Stimulated activated memory B cell treated with anti-CD40 and anti-IgM and Interleukin-4, amounts not matched to agents 10 μg/mL and 1 μg/mL and 100 μg/mL, for 72 hours (primary cell): ENCODE results near the gene KCNA1.
"Not testable (repeated sequence)": the region's sequence is repeated elsewhere in the genome, so short reads cannot be mapped to it uniquely, and the experiment has no call there.

Source experiments
- ATAC-seq: fragments of 150-1000 bp; cut with Tn5 transposase; 2 replicates; pipeline ENCODE4 v1.10.0; 2021
- H3K27ac Mint-ChIP-seq: one replicate; pipeline ENCODE4 v1.8.0; 2022; ENCODE audit warnings: mild to moderate bottlenecking, mixed read lengths
- H3K27me3 Mint-ChIP-seq: one replicate; pipeline ENCODE4 v1.8.0; 2022; ENCODE audit warnings: mixed read lengths
- H3K36me3 Mint-ChIP-seq: one replicate; pipeline ENCODE4 v1.8.0; 2022; ENCODE audit warnings: mixed read lengths
- H3K4me1 Mint-ChIP-seq: one replicate; pipeline ENCODE4 v1.8.0; 2022; ENCODE audit warnings: mixed read lengths
- H3K4me3 Mint-ChIP-seq: one replicate; pipeline ENCODE4 v1.8.0; 2022; ENCODE audit warnings: mild to moderate bottlenecking, moderate library complexity, mixed read lengths
- H3K9me3 Mint-ChIP-seq: one replicate; pipeline ENCODE4 v1.8.0; 2022; ENCODE audit warnings: mixed read lengths

KCNA1 gene

DNA sequence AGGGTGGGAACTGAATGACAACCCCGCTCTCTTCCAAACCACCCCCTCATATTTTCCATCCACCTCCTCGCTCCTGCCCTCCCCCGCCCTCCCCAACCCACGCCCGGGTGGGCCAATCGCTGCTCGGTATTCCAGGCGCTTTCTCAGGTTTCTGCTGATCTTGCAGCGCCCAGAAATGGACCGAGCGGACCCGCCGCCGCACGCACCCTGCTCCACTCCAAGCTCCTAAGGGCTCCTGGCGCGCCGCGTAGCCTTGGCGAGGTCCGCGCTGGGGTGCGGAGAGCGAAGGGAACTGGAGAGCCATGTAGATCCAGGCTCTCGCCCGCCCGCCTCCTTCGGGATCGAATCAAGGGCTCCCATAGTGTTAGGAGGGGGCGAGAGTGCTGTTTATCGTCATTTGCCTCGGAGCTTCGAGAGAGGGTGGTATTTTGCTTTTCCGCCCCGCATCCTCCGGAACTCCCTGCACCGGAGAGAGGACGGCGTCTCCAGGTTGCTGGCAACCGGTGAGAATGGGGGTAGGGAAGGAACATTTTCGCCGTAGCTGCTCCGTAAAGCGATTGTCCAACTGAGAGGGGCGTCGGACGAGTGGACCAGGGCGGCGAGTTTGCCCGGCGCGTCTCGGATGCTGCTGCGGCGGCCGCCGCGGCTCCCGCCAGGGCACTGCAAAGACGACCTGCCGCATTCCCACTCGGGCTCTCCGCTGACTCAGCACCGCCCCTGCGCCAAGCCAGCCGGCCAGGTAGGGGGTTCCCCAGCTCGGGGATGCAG lies at the start of gene KCNA1:
Gene KCNA1, plus strand, starts transcription at position 172 of the 768 bp plus-strand sequence. CDS start 1,474 bp downstream, outside the sequence.
- Mint-ChIP-seq H3K27me3 (peaks cover 26% of the 10 kb centered on the region), H3K4me1 (peaks cover 19% of the 10 kb centered on the region), H3K4me3 (peak within 1 kb of the TSS; percentile 76), H3K27ac (no peak within 1 kb of the TSS), H3K36me3 (peaks cover 5% of the 10 kb centered on the region), H3K9me3 (peaks cover 3% of the 10 kb centered on the region)
- no peak for ATAC-seq

DNA sequence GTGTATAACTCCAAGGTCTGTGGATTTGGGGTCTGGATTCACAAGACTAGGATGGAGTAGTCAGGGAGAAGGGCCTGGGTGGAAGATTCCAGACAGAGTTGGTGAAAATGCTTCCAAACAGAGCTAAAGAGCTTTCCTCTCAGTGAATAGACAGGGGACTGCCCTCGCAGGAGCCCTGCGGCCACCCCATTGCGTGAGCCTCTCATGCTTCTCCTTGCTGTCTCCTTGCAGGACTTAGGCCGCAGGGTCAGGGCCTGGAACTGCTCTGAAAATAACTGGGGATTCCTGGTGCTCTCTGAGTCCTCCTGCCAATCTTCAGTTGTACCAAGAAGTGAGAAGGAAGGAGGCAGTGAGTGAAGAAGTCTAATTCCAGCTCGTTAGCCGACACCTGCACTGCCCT lies 49.0 kb upstream of the KCNA1 start:
- no peaks in the 10 kb centered on the region for H3K36me3 Mint-ChIP-seq
- no peak for ATAC-seq
- peaks cover 47% of the 10 kb centered on the region for H3K27me3 Mint-ChIP-seq
- H3K4me1 Mint-ChIP-seq: peaks cover 21% of the 10 kb centered on the region
- no peak overlapping the region for H3K4me3 Mint-ChIP-seq
- no peak overlapping the region for H3K27ac Mint-ChIP-seq
- no peaks in the 10 kb centered on the region for H3K9me3 Mint-ChIP-seq

DNA sequence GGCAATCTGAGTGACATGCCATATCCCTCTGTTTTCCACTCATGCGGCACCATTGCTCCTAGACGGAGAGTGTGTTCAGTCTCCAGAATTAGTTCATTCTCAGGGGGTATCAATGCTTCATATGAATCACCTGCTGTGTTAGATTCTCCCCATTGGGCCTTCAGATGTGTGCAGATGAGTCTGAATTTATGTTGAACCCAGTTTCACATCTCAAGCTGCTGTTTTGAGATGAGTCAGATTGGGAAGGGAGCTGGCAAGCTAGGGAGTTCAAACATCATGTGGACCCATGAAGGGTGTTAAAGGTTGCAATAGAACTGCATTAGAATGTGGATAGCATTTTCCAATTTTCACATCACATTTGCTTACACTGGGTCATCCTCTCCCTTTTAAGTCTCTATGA lies 46.9 kb upstream of the KCNA1 start:
- H3K27ac Mint-ChIP-seq: no peak overlapping the region
- no peak overlapping the region for H3K4me3 Mint-ChIP-seq
- H3K36me3 Mint-ChIP-seq: no peaks in the 10 kb centered on the region
- H3K9me3 Mint-ChIP-seq: no peaks in the 10 kb centered on the region
- peaks cover 58% of the 10 kb centered on the region for H3K27me3 Mint-ChIP-seq
- ATAC-seq: no peak
- H3K4me1 Mint-ChIP-seq: peaks cover 16% of the 10 kb centered on the region

DNA sequence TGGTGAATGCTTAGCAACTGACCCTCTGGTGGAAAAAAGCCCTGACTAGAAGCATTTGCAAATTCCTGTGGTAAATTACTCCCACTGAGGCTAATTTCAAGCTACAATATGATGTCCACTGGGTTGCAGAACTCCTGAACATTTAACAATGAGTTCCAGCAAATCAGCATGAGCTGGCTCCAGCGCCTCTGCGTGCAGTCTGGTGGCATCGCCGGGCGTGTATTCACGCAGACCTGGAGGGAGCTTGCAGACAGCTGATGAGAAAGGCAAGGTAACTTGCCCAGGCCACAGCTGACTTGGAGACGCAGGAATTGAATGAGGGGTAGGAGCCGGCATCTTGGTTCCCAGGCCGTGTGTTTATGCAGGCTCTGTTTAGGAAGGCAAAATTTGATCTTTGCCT lies 45.1 kb upstream of the KCNA1 start:
- Mint-ChIP-seq H3K36me3 (no peaks in the 10 kb centered on the region), H3K9me3 (no peaks in the 10 kb centered on the region), H3K27ac (no peak overlapping the region), H3K4me3 (no peak overlapping the region), H3K27me3 (peaks cover 53% of the 10 kb centered on the region), H3K4me1 (peaks cover 6% of the 10 kb centered on the region)
- ATAC-seq: no peak

DNA sequence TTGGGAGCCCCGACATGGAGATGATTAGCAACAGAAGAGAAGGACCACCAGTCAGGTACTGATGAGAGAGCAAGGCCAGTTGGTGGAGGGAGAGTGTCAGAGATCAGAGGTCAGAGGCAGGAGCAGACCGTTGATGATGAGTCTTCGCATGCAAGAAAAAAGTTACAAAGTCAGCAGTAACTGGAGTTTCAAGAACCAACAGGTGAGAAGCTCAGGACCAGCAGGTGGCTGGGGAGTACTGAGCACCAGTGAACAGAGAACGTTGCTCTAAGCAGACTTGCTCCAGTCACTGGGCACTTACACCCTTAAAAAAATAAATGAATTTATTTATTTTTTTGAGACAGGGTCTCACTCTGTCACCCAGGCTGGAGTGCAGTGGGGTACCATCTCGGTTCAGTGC lies 44.5 kb upstream of the KCNA1 start:
- no peak overlapping the region for H3K27ac Mint-ChIP-seq
- no peak overlapping the region for H3K4me3 Mint-ChIP-seq
- ATAC-seq: no peak
- H3K4me1 Mint-ChIP-seq: no peaks in the 10 kb centered on the region
- H3K9me3 Mint-ChIP-seq: no peaks in the 10 kb centered on the region
- H3K27me3 Mint-ChIP-seq: peaks cover 53% of the 10 kb centered on the region
- H3K36me3 Mint-ChIP-seq: no peaks in the 10 kb centered on the region

DNA sequence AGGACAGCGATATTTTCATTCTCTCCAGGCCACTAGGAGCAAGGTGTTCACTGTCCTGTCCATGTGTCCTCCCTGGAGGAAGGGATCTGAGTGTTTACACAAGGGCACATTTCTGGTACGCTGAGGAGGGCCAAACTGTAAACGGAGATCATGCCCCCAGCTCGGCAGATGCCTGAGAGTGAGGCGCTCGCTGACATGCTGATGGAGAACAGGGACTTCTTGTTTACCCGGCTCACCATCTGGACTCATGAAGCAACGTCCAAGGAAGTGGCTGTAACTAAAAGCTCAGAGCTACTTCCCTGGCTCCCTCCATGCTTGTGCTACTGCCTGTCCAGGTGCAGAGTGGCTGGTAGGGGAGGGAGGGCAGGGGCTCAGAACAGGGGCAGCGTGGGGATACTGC lies 43.4 kb upstream of the KCNA1 start:
- ATAC-seq: no peak
- no peaks in the 10 kb centered on the region for H3K9me3 Mint-ChIP-seq
- no peaks in the 10 kb centered on the region for H3K4me1 Mint-ChIP-seq
- no peak overlapping the region for H3K4me3 Mint-ChIP-seq
- H3K27me3 Mint-ChIP-seq: peaks cover 52% of the 10 kb centered on the region
- no peaks in the 10 kb centered on the region for H3K36me3 Mint-ChIP-seq
- no peak overlapping the region for H3K27ac Mint-ChIP-seq

DNA sequence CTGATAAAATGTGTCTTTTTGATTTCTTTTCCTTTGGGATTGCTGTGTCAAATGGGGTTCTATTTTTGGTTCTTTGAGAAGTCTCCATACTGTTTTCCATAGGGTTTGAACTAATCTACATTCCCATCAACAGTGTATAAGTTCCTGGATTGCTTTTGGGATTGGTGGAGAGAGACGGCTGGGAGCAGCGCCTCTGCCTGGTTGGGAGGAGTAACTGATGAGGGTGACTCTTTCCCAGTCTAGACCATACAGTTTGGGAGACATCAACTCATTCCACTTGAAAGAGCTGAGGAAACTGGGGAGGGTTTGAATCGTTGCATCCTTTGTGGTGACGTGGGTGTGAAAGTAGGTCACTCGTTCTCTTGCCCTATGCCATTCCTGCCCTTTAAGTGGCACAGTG lies 42.3 kb upstream of the KCNA1 start:
- no peaks in the 10 kb centered on the region for H3K36me3 Mint-ChIP-seq
- no peaks in the 10 kb centered on the region for H3K9me3 Mint-ChIP-seq
- H3K4me1 Mint-ChIP-seq: no peaks in the 10 kb centered on the region
- no peak for ATAC-seq
- no peak overlapping the region for H3K4me3 Mint-ChIP-seq
- H3K27me3 Mint-ChIP-seq: peaks cover 59% of the 10 kb centered on the region
- no peak overlapping the region for H3K27ac Mint-ChIP-seq

DNA sequence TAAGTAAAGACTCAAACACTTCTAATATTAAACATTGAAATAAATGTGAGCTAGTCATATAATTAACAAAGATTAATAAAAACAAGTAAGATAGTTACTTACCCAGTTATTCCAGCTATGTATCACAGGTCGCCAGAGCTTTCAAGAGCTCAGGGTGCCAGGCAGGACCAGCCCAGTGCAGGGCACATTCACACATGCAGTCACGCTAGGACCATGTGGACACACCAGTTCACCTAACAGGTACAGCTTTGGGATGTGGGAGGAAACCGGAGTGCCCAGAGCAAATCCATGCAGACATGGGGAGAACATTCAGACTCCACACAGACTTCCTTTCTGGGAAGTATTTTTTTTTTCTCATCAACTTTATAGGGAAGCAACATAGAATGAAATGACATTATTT lies 39.3 kb upstream of the KCNA1 start:
- Mint-ChIP-seq H3K27me3 (peaks cover 50% of the 10 kb centered on the region), H3K9me3 (no peaks in the 10 kb centered on the region), H3K27ac (no peak overlapping the region), H3K4me1 (no peaks in the 10 kb centered on the region), H3K36me3 (no peaks in the 10 kb centered on the region), H3K4me3 (no peak overlapping the region)
- ATAC-seq: no peak

DNA sequence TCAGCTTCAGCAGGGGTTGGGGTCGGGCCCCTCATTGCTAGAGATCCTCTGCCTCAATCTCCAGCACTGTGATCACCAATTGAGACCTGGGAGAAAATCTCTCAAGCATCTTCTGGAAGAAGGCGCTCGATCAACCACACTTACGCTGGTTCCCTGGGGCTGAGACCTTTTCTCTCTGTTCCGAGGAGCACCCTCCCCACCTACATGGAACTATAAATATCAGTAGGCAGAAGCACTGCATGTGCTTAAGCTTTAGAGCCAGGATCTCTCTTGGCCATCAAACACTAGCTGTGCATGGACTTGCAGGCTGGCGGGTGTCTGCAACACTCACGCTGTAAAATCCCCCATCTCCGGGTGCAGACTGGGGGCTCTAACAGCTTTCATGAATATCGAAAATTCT lies 38.2 kb upstream of the KCNA1 start:
- Mint-ChIP-seq H3K4me3 (no peak overlapping the region), H3K4me1 (no peaks in the 10 kb centered on the region), H3K27me3 (peaks cover 40% of the 10 kb centered on the region), H3K36me3 (no peaks in the 10 kb centered on the region), H3K27ac (no peak overlapping the region), H3K9me3 (no peaks in the 10 kb centered on the region)
- no peak for ATAC-seq

DNA sequence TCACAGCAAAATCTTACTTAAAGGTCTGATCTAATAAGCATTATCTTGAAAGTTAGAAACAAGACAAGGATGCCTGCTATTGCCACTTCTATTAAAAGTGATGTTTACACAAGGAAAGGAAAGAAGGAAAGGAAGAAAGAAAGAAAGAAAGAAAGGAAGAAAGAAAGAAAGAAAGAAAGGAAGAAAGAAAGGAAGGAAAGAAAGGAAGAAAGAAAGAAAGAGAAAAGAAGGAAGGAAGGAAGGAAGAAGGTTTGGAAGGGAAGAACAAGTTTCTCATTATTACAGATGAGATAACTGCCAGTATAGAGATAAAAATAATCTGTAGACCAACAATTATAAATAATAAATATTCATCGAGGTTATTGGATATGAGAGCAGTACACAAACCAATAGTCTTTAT lies 35.8 kb upstream of the KCNA1 start:
- Mint-ChIP-seq H3K36me3 (no peaks in the 10 kb centered on the region), H3K27me3 (peaks cover 36% of the 10 kb centered on the region), H3K4me3 (no peak overlapping the region), H3K4me1 (no peaks in the 10 kb centered on the region), H3K27ac (no peak overlapping the region), H3K9me3 (peaks cover 3% of the 10 kb centered on the region)
- ATAC-seq: no peak

DNA sequence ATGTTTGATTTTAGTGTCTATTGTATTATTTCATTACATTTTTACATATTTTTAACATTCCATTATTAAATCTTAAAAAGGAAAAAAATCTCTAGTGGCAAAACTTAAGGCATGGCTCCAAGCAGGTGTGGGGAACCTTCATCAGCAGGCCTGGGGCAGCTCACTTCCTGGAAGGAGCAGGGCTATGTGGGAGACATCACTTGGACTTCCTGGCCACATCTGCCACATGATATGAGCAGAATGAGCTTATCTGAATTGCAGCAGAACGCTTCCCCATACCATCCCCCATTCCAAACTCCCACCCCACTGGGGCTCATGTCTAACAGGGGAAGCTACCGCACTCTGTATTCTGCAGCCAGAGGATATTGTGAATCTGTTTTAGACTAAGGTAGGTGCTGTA lies 35.0 kb upstream of the KCNA1 start:
- peaks cover 3% of the 10 kb centered on the region for H3K9me3 Mint-ChIP-seq
- no peaks in the 10 kb centered on the region for H3K36me3 Mint-ChIP-seq
- peaks cover 34% of the 10 kb centered on the region for H3K27me3 Mint-ChIP-seq
- no peak overlapping the region for H3K4me3 Mint-ChIP-seq
- no peak for ATAC-seq
- H3K27ac Mint-ChIP-seq: no peak overlapping the region
- H3K4me1 Mint-ChIP-seq: no peaks in the 10 kb centered on the region

DNA sequence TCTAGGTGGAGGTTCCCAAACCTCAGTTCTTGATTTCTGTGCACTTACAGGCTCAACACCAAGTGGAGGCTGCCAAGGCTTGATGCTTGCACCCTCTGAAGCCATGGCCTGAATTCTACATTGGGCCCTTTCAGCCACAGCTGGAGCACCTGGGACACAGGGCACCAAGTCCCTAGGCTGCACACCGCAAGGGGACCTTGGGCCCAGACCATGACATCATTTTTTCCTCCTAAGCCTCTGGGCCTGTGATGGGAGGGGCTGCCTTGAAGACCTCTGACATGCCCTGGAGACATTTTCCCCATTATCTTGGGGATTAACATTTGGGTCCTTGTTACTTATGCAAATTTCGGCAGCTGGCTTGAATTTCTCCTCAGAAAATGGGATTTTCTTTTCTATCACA lies 30.2 kb upstream of the KCNA1 start:
- H3K27me3 Mint-ChIP-seq: peaks cover 36% of the 10 kb centered on the region
- H3K27ac Mint-ChIP-seq, ATAC-seq, H3K4me1 Mint-ChIP-seq, H3K4me3 Mint-ChIP-seq, H3K36me3 Mint-ChIP-seq: not testable (repeated sequence)
- peaks cover 12% of the 10 kb centered on the region for H3K9me3 Mint-ChIP-seq

DNA sequence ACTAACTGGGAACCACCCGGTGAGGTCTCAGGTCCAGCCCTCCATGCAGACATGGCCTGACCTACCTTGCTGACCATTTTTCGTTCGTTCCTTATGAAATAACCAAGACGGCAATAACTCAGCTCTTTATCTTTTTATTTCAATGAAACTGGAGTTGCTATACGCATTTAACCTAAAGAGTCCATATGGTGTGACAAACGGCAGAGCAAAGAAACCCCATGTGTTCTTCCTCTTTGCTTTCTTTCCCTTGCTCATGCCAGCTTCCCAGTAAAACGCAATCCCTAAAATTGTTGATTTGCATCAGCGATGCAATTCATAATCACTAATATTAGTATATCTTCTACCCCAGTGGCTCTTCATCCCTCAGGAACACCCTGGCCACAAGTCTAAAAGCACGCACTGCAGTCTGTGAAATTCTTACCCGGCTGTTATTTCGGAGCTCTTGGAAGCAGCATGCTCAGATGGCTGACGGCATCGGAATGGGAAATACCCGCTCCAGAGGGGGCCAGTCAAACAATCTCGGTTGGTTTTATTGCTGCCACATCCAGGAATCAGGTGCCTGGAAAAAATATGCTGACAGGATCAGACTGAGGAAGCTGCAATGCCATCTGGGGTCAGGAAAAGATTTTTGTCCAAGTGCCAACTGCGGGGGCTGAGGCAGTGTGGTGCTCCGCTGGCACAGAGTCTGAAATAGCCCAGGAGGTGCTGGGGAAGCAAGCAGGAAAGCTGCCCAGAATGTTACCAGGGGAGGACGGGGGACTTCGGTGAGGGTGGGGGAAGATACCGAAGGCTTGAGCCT lies 28.2 kb upstream of the KCNA1 start:
- Mint-ChIP-seq H3K9me3 (peaks cover 12% of the 10 kb centered on the region), H3K4me1 (no peaks in the 10 kb centered on the region), H3K36me3 (peaks cover 6% of the 10 kb centered on the region), H3K27ac (no peak overlapping the region), H3K27me3 (peaks cover 49% of the 10 kb centered on the region), H3K4me3 (no peak overlapping the region)
- no peak for ATAC-seq

DNA sequence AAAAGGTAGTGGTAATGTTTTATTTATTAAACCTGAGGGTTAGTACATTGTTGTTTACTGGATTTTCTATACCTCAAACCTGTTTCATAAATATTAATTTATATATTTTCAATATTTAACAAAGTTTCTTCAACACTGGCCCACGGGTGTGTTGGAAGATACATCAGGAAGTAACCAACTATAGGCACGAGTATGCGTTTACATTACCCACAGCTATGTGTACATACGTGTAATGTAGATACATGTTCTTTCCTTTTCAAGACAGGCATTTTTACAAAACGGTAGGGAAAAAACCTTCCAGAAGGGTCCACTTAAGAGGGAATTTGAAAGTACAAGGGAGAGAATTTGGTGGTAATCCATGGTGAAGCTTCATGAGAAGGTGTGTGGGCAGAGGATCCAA lies 17.8 kb upstream of the KCNA1 start:
- no peak overlapping the region for H3K27ac Mint-ChIP-seq
- H3K4me1 Mint-ChIP-seq: no peaks in the 10 kb centered on the region
- peaks cover 34% of the 10 kb centered on the region for H3K27me3 Mint-ChIP-seq
- ATAC-seq: no peak
- H3K36me3 Mint-ChIP-seq: no peaks in the 10 kb centered on the region
- H3K9me3 Mint-ChIP-seq: no peaks in the 10 kb centered on the region
- H3K4me3 Mint-ChIP-seq: no peak overlapping the region

DNA sequence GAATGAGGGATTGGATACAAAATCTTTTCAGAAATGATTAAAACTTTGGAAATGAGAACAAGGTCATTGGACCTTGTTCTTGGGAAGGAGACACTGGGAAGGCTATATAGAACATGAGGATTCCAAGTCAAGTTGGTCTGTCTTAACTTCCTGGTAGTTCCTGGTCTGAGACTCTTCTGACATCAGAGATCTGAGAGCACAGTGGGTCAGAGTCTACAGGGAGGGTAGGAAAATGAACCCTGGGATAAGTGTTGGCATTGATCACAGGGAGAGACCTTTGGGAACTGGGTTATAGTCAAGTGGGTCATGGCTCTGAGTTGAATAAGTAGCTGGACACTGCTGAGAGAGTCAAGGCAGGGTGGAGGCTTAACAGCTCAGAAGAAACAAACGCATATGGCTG lies 17.3 kb upstream of the KCNA1 start:
- ATAC-seq: no peak
- Mint-ChIP-seq H3K9me3 (no peaks in the 10 kb centered on the region), H3K27me3 (peaks cover 29% of the 10 kb centered on the region), H3K27ac (no peak overlapping the region), H3K4me3 (no peak overlapping the region), H3K4me1 (no peaks in the 10 kb centered on the region), H3K36me3 (no peaks in the 10 kb centered on the region)

DNA sequence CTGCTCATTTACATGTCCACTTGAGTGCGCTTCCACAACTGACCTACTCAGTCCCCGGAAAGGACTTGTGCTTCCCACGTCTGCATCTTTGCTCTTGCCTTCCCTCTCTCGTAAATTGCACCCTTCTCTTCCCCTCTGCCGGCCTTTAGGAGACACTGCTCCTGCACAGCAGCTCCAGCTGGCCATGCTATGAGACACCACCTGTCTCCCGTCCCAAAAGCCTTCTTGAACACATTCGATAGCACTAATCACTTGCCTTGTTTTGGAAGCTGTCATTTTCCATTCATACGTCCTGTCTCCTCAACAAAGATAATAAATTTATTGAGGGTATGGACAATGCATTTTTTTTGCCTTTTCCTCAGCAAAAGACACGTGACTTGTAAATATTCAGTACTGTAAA lies 15.7 kb upstream of the KCNA1 start:
- no peaks in the 10 kb centered on the region for H3K9me3 Mint-ChIP-seq
- no peaks in the 10 kb centered on the region for H3K36me3 Mint-ChIP-seq
- H3K27ac Mint-ChIP-seq: no peak overlapping the region
- H3K4me1 Mint-ChIP-seq: no peaks in the 10 kb centered on the region
- H3K4me3 Mint-ChIP-seq: no peak overlapping the region
- ATAC-seq: no peak
- H3K27me3 Mint-ChIP-seq: peaks cover 23% of the 10 kb centered on the region
